H1 (cell line): Measurements from ENCODE around the gene REM2. TPM values are rescaled to one million over a fixed set of nuclear protein-coding genes. Genes with fewer than 3 reads are reported as not detected.
A peak's percentile ranks its signal among the peaks of the same experiment; 100 is the strongest.

ENCODE experiments used
- CTCF ChIA-PET: fragments of 300-600 bp; sonication (Branson Sonifier 250); formaldehyde crosslinking; loops from one replicate; lab custom pipeline; 2021; ENCODE audit not compliant: partially characterized antibody; lab: Charles Lee
- POLR2A ChIA-PET: fragments of 300-600 bp; sonication (Branson Sonifier 250); formaldehyde crosslinking; loops from one replicate; lab custom pipeline; 2021; ENCODE audit warnings: inconsistent platforms; ENCODE audit not compliant: partially characterized antibody; lab: Charles Lee
- DNase-seq, 2 experiments: peaks; one replicate each; pipeline versions ENCODE4 v3.0.0 to v3.0.0-alpha.2; 2010 to 2022; ENCODE audit warnings: low spot score in 2 of 2, low read depth in 1 of 2, mixed read lengths in 1 of 2
- FAIRE-seq: peaks from 2 replicates; lab custom pipeline; 2011; peaks lifted over from hg19 to GRCh38; lab: Jason Lieb, UNC
- H2AFZ ChIP-seq: 2 replicates; pipeline ENCODE4 v1.8.1; 2012; ENCODE audit warnings: low read length, inconsistent platforms
- H2AK5ac ChIP-seq: 2 replicates; pipeline ENCODE4 v1.6.1; 2013; ENCODE audit warnings: low read depth, low read length
- H2BK120ac ChIP-seq: replicated peaks from 2 replicates; pipeline ENCODE3; 2013; ENCODE audit warnings: low read depth, low read length, inconsistent platforms
- H2BK12ac ChIP-seq: 2 replicates; pipeline ENCODE4 v1.6.1; 2013; ENCODE audit warnings: low read depth, low read length
- H2BK15ac ChIP-seq: 2 replicates; pipeline ENCODE4 v1.6.1; 2013; ENCODE audit warnings: low read length
- H2BK20ac ChIP-seq: 2 replicates; pipeline ENCODE4 v1.6.1; 2013; ENCODE audit warnings: low read length
- H2BK5ac ChIP-seq: 2 replicates; pipeline ENCODE4 v1.6.1; 2013; ENCODE audit warnings: low read depth, low read length
- H3K14ac ChIP-seq: 2 replicates; pipeline ENCODE4 v1.6.1; 2013; ENCODE audit warnings: inconsistent platforms; ENCODE audit not compliant: insufficient read length
- H3K18ac ChIP-seq: 2 replicates; pipeline ENCODE4 v1.6.1; 2013; ENCODE audit warnings: low read length; ENCODE audit errors: extremely low read depth
- H3K23ac ChIP-seq: 2 replicates; pipeline ENCODE4 v1.6.1; 2013; ENCODE audit warnings: inconsistent platforms; ENCODE audit not compliant: insufficient read length
- H3K23me2 ChIP-seq: 2 replicates; pipeline ENCODE4 v1.6.1; 2013; ENCODE audit warnings: low read depth, low read length
- H3K27ac ChIP-seq: 2 replicates; pipeline ENCODE4 v1.6.1; 2011; ENCODE audit warnings: low read depth, low read length, inconsistent platforms
- H3K27me3 ChIP-seq, 4 experiments: replicated peaks in 1 of 4; 1 replicate in 1 of 4; 2 replicates in 3 of 4; pipeline versions ENCODE4 v1.6.1 to v1.8.1; 2011 to 2013; ENCODE audit warnings: low read length in 3 of 4, mild to moderate bottlenecking in 3 of 4, inconsistent platforms in 2 of 4, mixed read lengths in 2 of 4, moderate library complexity in 1 of 4; ENCODE audit not compliant: control insufficient read depth in 3 of 4, insufficient read depth in 3 of 4; ENCODE audit errors: extremely low read depth in 1 of 4
- H3K36me3 ChIP-seq, 4 experiments: 2 replicates each; pipeline versions ENCODE4 v1.6.1 to v1.8.1; 2011 to 2013; ENCODE audit warnings: mild to moderate bottlenecking in 4 of 4, low read length in 3 of 4, moderate library complexity in 2 of 4, control low read depth in 1 of 4, inconsistent platforms in 1 of 4; ENCODE audit not compliant: insufficient read depth in 4 of 4, control insufficient read depth in 2 of 4
- H3K4ac ChIP-seq: replicated peaks from 2 replicates; pipeline ENCODE3; 2013; ENCODE audit warnings: low read length, low read depth, mixed read lengths, inconsistent platforms; ENCODE audit not compliant: insufficient read length
- H3K4me1 ChIP-seq, 4 experiments: replicated peaks in 1 of 4; 1 replicate in 1 of 4; 2 replicates in 3 of 4; pipeline versions ENCODE4 v1.6.1 to v1.8.1; 2011 to 2013; ENCODE audit warnings: low read length in 3 of 4, inconsistent platforms in 2 of 4, mixed read lengths in 1 of 4; ENCODE audit not compliant: insufficient read depth in 4 of 4, control insufficient read depth in 3 of 4
- H3K4me2 ChIP-seq, 2 experiments: 2 replicates each; pipeline versions ENCODE4 v1.6.1 to v1.8.1; 2011 to 2013; ENCODE audit warnings: low read depth in 2 of 2, low read length in 2 of 2, control low read depth in 1 of 2, inconsistent platforms in 1 of 2, mild to moderate bottlenecking in 1 of 2; ENCODE audit not compliant: insufficient read depth in 1 of 2
- H3K4me3 ChIP-seq, 4 experiments: fragments of 200-600, 300-600 bp in 1 of 4; sonication (generic), shearing (Covaris generic), sonication (Bioruptor Twin) in 1 of 4; 2 replicates each; pipeline versions ENCODE4 v1.5.1 to v1.8.1; 2011 to 2016; ENCODE audit warnings: low read length in 4 of 4, low read depth in 3 of 4, control low read depth in 2 of 4, inconsistent platforms in 2 of 4, mild to moderate bottlenecking in 2 of 4, mixed read lengths in 1 of 4, moderate library complexity in 1 of 4; ENCODE audit not compliant: insufficient read depth in 2 of 4; ENCODE audit errors: extremely low read depth in 1 of 4
- H3K56ac ChIP-seq: replicated peaks from 2 replicates; pipeline ENCODE3; 2013; ENCODE audit warnings: low read depth, mild to moderate bottlenecking, mixed read lengths, low read length, inconsistent platforms; ENCODE audit not compliant: insufficient read length
- H3K79me1 ChIP-seq: 2 replicates; pipeline ENCODE4 v1.6.1; 2013; ENCODE audit warnings: low read depth, low read length, control low read depth
- H3K79me2 ChIP-seq, 2 experiments: 2 replicates each; pipeline versions ENCODE4 v1.6.1 to v1.8.1; 2012 to 2013; ENCODE audit warnings: low read length in 2 of 2, mild to moderate bottlenecking in 2 of 2, inconsistent platforms in 1 of 2; ENCODE audit not compliant: insufficient read depth in 2 of 2, control insufficient read depth in 1 of 2
- H3K9ac ChIP-seq, 4 experiments: replicated peaks in 1 of 4; 1 replicate in 1 of 4; 2 replicates in 3 of 4; pipeline versions ENCODE4 v1.6.1 to v1.8.1; 2011 to 2013; ENCODE audit warnings: low read depth in 3 of 4, low read length in 3 of 4, control low read depth in 2 of 4, mild to moderate bottlenecking in 2 of 4, moderate library complexity in 2 of 4, inconsistent platforms in 1 of 4; ENCODE audit errors: extremely low read depth in 1 of 4
- H3K9me3 ChIP-seq, 2 experiments: 2 replicates each; pipeline versions ENCODE4 v1.6.1 to v1.8.1; 2012 to 2013; ENCODE audit warnings: mild to moderate bottlenecking in 2 of 2, moderate library complexity in 2 of 2, control low read depth in 1 of 2, inconsistent platforms in 1 of 2, low read depth in 1 of 2, low read length in 1 of 2, mixed read lengths in 1 of 2; ENCODE audit not compliant: insufficient read depth in 2 of 2
- H4K20me1 ChIP-seq, 2 experiments: replicated peaks in 1 of 2; 2 replicates each; pipeline versions ENCODE3 to v1.8.1; 2011 to 2013; ENCODE audit warnings: inconsistent platforms in 2 of 2, low read length in 2 of 2, mild to moderate bottlenecking in 1 of 2; ENCODE audit not compliant: insufficient read depth in 2 of 2, control insufficient read depth in 1 of 2
- H4K5ac ChIP-seq: 2 replicates; pipeline ENCODE4 v1.6.1; 2013; ENCODE audit warnings: low read length, low read depth, mixed read lengths, inconsistent platforms; ENCODE audit not compliant: insufficient read length
- H4K8ac ChIP-seq: 2 replicates; pipeline ENCODE4 v1.8.0; 2013; ENCODE audit warnings: mild to moderate bottlenecking, moderate library complexity, low read length, inconsistent platforms; ENCODE audit not compliant: insufficient read depth; ENCODE audit errors: extremely low read depth
- H4K91ac ChIP-seq: replicated peaks from 2 replicates; pipeline ENCODE3; 2013; ENCODE audit warnings: low read length, mixed read lengths, inconsistent platforms; ENCODE audit not compliant: insufficient read length
- POLR2A ChIP-seq, 2 experiments: IDR thresholded peaks; 1 replicate in 1 of 2; 2 replicates in 1 of 2; pipeline ENCODE4 v1.6.1; 2011; ENCODE audit warnings: low read depth in 2 of 2, low read length in 2 of 2, mild to moderate bottlenecking in 2 of 2; ENCODE audit errors: control extremely low read depth in 1 of 2
- TCF12 ChIP-seq: IDR thresholded peaks from 2 replicates; pipeline ENCODE4 v1.6.1; 2011; ENCODE audit warnings: low read depth, mild to moderate bottlenecking, low read length
- ZNF274 ChIP-seq: IDR thresholded peaks from 2 replicates; pipeline ENCODE4 v1.7.0; 2012; ENCODE audit warnings: low read length, borderline replicate concordance; ENCODE audit errors: extremely low read depth
- WGBS, 2 experiments: shearing (Covaris generic) in 1 of 2; methylation state at CpG; one replicate each; pipeline versions ENCODE4 v1.1.6 to v1.1.7; 2013 to 2015; ENCODE audit warnings: low lambda C conversion rate in 2 of 2, mixed read lengths in 2 of 2, inconsistent platforms in 1 of 2, low coverage in 1 of 2, missing lambda C conversion rate in 1 of 2; ENCODE audit not compliant: insufficient replicate concordance in 2 of 2, insufficient coverage in 1 of 2, insufficient read length in 1 of 2; ENCODE audit errors: extremely low coverage in 1 of 2, missing lambda C conversion rate in 1 of 2; 5-methylcytosine and 5-hydroxymethylcytosine counted together
- polyA plus RNA-seq, 7 experiments: library from polyadenylated mRNA; depleted of rRNA in 3 of 7; stranded (reverse) in 5 of 7; unstranded in 2 of 7; fragments of >200 nt in 5 of 7; fragments of 200-250 nt in 2 of 7; gene quantifications; 1 replicate in 5 of 7; 2 replicates in 1 of 7; 4 replicates in 1 of 7; pipeline versions ENCODE4 v1.2.1 to v1.2.3, GENCODE V29; 2011 to 2013; ENCODE audit warnings: missing spikeins in 2 of 7, mixed read lengths in 2 of 7
- total RNA-seq: library from RNA; stranded (reverse); fragmentation: NEBNext Ultra II Directional; extraction: Animal tissue kit (Norgen Biotek cat#: 25700); gene quantifications from 2 replicates; pipeline ENCODE4 v1.2.1, GENCODE V29; 2021

The REM2 gene
- total and polyA plus RNA-seq, 2 of the 8 experiments (the other 6 are each of a cell fraction or from before 2014, with no cell fraction given) = 1.00 to 1.1 TPM

GRCh38 chr14:22839159-22839779 lies 43.8 kb upstream of the REM2 start:
- no peak overlapping the region for H3K14ac ChIP-seq
- peak overlapping the region; percentile 57 for H3K4ac ChIP-seq
- peak overlapping the region; percentile 36 for H4K91ac ChIP-seq
- H3K18ac ChIP-seq = peak overlapping the region; percentile 56
- DNase-seq (no peak), FAIRE-seq (no peak)
- H3K4me1 ChIP-seq = peaks cover 8 to 17% (median 14%) of the 10 kb centered on the region in 4 experiments
- no peak overlapping the region; the same call in none of the 2 replicates for H4K8ac ChIP-seq
- ChIA-PET POLR2A (interaction anchor here (1.2 to 16.3 kb wide), 10 partner anchors 10 to 90 kb away, joined by 3 to 203 read pairs (median 14); partner anchors contain the start of genes MRPL52, OXA1L, PRMT5 and RBM23), CTCF (interaction anchor here (0.6 to 56.0 kb wide), 8 partner anchors 20 to 1179 kb away, joined by 3 to 1562 read pairs (median 8); partner anchors contain the start of genes LRP10, MMP14, MRPL52 and REM2)
- WGBS, 2 experiments = 95% methylated on average over 6 of the region's 6 CpGs; no CpG with 5 or more reads in 1 of the 2 experiments
- no peak overlapping the region for H2BK20ac ChIP-seq
- H4K5ac ChIP-seq = peak overlapping the region; percentile 55
- H3K4me3 ChIP-seq = peak overlapping the region in 1 of 4 experiments; percentile 94; a peak in 1 of 8 replicates
- H3K23me2 ChIP-seq = peaks cover 14% of the 10 kb centered on the region; the same call in 1 of the 2 replicates
- H3K27me3 ChIP-seq = no peaks in the 10 kb centered on the region
- H3K4me2 ChIP-seq = peak overlapping the region; percentile 73 to 98; a peak in 2 of 4 replicates
- peak overlapping the region; percentile 57 for H2BK120ac ChIP-seq
- H3K56ac ChIP-seq = no peak overlapping the region
- H2BK15ac ChIP-seq = no peak overlapping the region
- peak overlapping the region; percentile 60; the same call in 1 of the 2 replicates for H2BK5ac ChIP-seq
- peaks cover 0 to 25% of the 10 kb centered on the region in 2 experiments; a peak in 1 of 4 replicates for H3K79me2 ChIP-seq
- no peak overlapping the region for H3K23ac ChIP-seq
- H2AK5ac ChIP-seq = peak overlapping the region; percentile 40; the same call in 1 of the 2 replicates
- H3K9me3 ChIP-seq = no peaks in the 10 kb centered on the region
- H3K36me3 ChIP-seq = peaks cover 5 to 32% (median 22%) of the 10 kb centered on the region in 4 experiments; a peak in 7 of 8 replicates
- peaks cover 8% of the 10 kb centered on the region for H3K79me1 ChIP-seq
- H3K9ac ChIP-seq = no peak overlapping the region
- H3K27ac ChIP-seq = peak overlapping the region; percentile 22; the same call in 1 of the 2 replicates
- peak overlapping the region; percentile 77; the same call in 1 of the 2 replicates for H2BK12ac ChIP-seq
- H4K20me1 ChIP-seq = no peaks in the 10 kb centered on the region
- TF ChIP-seq POLR2A (IDR thresholded peaks at IDR 0.05; ENCODE audit: control extremely low read depth in 1 of 2, low read depth in 2 of 2, low read length in 2 of 2) = 0 out of 3 replicates have a peak, but pooled peaks of 1 of the 2 experiments have one; percentile 30
- TF ChIP-seq TCF12 = no peak
- TF ChIP-seq ZNF274 = no peak
- TF ChIP-seq, all 59 proteins: peak for 1
- H2AFZ ChIP-seq = no peak overlapping the region
